HG03565 (cell line): Measurements from ENCODE around the gene FHL5.
"Not testable (repeated sequence)": the region's sequence is repeated elsewhere in the genome, so short reads cannot be mapped to it uniquely, and the experiment has no call there.

Experiments
- ATAC-seq: cut with Tn5 transposase; IDR thresholded peaks from one replicate; pipeline ENCODE4 v1.9.1; 2021; ENCODE audit warnings: mild to moderate bottlenecking, moderate library complexity; ENCODE audit not compliant: unreplicated experiment

The FHL5 gene, protein sequence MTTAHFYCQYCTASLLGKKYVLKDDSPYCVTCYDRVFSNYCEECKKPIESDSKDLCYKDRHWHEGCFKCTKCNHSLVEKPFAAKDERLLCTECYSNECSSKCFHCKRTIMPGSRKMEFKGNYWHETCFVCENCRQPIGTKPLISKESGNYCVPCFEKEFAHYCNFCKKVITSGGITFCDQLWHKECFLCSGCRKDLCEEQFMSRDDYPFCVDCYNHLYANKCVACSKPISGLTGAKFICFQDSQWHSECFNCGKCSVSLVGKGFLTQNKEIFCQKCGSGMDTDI

DNA sequence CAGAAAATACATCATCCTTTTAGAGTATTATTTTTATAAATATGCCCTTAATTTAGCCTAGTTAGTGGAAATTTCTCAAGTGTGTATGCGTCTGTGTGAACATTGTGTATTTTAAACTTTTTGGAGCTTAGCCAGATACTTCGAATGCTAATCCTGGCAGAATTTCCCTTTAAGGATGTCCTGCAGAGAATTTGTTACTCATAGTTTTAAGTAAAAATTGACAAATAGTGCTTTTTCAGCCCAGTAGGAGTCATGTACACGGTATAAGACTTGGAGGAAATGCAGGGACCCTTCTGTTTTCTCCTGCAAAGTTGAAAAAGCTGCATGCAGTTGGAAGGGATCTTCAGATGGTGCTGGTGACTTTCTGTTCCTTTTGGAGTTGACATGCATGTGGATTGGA is at the start of gene FHL5:
TSS of gene FHL5 (plus strand) at position 243 of the 400 bp plus-strand sequence. CDS start 40,486 bp downstream, outside the sequence.
- no peak for ATAC-seq

DNA sequence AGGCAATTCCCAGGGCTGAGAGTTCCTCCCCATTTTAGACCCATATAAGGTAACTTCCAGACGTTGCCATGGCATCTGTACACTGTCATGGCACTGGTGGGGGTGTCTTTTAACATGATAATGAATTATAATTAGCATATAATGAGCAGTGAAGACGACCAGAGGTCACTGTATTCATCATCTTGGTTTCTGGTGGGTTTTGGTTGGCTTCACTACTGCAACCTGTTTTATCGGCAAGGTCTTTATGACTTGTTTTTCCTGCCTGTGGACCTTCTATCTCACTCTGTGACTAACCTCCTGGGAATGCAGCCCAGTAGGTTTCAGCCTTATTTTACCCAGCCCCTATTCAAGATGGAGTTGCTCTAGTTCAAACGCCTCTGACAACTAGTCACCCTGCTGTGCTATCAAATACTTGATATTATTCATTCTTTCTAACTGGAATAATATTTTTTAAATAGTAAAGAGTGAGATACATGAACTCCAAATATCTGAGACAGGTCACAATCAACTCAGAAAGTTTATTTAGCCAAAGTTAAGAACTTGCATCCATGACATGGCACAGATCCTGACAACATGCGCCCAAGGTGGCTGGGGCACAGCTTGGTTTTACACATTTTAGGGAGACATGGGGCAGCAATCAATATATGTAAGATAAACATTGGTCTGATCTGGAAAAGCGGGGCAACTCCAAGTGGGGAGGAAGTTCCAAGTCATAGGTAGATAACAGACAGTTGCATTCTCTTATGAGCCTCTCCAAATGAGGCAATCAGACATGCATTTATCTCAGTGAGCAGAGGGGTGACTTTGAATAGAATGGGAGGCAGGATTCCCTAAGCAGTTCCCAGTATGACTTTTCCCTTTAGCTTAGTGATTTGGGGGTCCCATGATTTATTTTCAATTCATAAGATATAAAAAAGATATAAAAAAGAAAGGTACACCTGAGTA is 42.5 kb upstream of the FHL5 start:
- ATAC-seq = no peak

DNA sequence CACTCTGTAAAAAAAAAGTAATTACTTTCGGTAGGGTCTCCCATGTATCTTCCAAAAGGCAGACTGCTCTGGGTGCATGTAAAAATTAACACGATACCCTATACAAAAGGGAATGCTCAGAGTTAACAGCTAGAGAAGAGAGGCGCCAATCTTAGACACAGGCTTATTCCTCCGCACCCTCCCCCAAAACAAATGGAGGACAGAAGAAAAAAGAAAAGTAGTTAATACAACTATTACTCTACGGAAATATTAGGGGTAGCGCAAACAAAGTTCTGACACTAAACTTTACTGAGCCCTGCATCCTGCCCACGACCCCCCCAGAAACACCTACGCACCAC is 41.7 kb upstream of the FHL5 start:
- peak; percentile 5 for ATAC-seq

DNA sequence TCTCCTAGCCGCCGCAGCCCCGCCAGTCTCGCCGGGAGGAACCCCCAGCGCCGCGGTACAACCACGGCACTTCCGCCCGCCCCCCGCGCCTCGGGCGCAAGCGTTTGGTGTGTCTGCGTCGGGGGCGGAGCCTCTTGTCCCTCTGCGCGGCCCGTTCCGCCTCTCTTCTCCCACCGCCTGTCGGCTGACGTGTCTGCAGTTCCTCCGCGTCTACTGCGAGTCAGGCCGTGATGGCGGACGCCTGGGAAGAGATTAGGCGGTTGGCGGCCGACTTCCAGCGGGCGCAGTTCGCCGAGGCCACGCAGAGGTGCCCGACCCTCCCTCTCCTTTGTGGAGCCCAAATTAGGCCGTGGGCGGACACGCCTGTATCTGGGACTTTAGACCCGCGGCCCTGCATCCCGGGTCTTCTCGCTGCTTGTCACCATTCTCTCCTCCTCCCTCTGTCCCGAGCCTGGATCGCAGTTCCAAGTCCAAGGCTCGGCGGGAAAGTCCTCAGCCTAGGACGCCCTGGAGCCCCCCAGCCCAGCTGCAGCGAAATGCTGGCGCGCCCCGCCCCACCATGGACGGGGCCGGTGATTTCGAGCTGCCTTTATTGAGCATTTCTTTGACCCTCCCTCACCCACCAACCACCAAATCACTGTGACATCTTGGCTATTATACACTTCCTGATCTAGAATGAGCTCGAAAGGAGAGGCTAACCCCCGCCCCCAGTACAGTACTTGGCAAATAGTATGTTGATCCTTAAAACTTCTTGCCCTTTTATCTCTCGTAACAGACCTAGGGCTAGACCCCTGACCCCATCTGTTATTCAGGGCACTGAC is 41.1 kb upstream of the FHL5 start, which contains the start of gene UFL1:
TSS of gene UFL1 (plus strand) at position 163 of the 821 bp plus-strand sequence. CDS start at position 231, 68 bp downstream.
- peak; percentile 97 for ATAC-seq

DNA sequence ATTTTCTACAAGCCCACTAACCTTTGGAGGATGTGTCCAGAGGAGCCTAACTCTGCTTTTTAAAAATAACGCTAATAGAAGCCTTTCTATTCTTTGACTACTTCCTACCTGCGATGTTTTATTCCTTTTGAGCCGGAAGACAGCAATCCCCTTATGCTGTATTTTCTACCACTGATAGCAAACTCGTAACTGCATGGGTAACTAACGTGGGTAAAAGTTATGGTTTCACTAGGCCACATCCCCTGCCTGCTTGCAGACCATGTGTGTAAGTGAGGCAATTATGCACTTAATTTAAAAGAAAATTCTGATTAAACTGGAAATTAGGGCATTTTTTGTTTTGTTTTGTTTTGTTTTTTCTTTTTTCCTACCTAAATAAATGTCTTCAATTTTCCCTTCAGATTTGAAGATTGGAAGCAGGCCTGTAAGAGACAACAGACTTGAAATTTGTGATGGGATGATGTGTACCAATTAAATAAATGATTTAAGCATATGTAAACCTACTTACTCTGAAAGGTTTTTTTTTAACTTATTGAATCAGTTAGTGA is 40.4 kb upstream of the FHL5 start:
- peak; percentile 17 for ATAC-seq

DNA sequence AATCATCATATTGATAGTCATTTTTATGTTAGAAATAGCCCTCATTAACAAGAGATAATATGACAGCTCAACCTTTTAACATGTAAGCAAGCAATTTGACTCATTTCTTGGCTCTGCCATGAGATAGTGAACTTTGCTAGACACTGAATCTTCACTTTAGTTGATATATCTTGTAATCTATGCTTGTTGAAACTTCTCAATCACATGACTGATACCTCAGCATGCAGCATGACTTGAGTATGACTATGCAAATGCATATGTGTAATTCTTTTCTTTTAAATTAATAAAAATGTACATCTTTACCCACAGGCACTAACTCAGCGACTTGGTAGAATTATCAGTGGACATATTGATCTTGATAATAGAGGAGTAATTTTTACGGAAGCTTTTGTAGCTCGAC is 34.7 kb upstream of the FHL5 start:
- ATAC-seq = no peak

DNA sequence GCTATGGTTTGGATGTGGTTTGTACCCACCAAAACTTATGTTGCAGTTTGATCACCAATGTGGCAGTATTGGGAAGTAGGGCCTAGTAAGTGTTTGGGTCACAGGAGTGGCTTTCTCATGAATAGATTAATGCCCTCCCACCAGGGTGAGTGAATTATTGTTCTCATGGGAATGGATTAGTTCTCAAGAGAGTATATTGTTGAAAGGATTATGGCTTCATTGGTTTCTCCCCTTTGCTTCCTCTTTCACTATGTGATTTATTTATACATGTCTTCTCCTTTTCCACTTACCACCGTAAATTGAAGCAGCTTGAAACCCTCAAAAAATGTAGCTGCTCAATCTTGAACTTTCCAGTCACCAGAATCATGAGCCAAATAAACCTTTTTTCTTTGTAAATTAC is 30.5 kb upstream of the FHL5 start:
- ATAC-seq = peak; percentile 44

DNA sequence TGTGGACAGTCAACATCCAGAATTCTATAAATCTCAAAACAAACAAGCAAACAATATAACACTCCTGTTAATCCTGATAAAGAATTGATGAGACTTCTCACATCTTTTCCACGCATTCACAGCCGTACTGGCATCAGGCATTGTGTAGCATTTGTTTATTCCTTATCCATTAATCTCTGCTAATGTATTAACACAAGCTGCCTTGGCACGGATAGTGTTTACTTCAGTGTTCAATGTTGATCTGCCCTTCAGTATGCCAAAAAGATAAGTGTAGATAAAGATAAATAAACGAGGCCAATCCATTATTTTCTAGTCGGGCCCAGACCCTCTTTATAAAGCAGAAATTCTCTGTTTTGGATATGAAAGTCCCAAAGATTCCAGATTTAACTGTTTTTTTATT is 25.2 kb upstream of the FHL5 start:
- ATAC-seq = no peak

DNA sequence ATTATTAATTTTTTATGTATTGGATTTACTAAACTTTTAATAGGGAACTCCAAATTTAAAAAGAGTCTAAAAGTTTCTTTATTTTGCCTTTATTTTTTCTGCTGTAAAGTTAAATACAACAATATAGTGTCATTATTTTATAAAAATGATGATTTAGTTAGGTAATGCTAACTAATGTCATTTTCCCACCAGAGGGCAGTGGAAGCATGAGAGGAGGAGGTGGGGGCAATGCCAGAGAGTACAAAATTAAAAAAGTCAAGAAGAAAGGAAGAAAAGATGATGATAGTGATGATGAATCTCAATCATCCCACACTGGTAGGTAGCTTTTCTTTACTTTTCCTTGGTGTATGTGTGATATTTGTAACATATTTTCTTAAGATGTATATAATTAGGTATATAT is 20.2 kb upstream of the FHL5 start:
- ATAC-seq = no peak

DNA sequence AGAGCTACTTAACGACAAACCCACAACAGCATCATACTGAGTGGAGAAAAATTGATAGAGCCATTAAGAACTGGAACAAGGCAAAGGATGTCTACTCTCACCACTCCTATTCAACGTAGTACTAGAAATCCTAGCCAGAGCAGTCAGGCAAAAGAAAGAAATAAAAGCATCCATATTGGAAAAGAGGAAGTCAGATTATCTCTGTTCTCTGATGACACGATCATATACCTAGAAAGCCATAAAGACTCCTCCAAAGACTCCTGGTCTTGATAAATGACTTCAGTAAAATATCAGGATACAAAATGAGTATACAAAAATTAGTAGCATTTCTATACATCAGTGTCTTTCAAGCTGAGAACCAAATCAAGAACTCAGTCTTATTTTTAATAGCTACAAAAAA is 17.0 kb upstream of the FHL5 start:
- no peak for ATAC-seq

DNA sequence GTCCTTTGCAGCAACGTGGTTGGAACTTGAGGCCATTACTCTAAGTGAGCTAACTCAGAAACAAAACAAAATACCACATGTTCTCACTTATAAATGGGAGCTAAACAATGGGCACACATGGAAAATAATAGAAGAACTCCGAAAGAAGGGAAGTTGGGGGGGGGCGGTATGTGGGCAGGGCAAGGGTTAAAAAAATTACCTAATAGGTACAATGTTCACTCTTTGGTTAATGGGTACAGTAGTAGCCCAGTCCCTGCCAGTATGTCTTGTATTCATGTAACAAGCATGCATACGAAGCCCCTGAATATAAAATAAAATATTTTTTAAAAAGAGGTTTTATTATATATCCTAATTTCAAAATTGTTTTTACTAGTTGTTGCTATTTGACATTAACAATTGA is 15.3 kb upstream of the FHL5 start:
- ATAC-seq = no peak

DNA sequence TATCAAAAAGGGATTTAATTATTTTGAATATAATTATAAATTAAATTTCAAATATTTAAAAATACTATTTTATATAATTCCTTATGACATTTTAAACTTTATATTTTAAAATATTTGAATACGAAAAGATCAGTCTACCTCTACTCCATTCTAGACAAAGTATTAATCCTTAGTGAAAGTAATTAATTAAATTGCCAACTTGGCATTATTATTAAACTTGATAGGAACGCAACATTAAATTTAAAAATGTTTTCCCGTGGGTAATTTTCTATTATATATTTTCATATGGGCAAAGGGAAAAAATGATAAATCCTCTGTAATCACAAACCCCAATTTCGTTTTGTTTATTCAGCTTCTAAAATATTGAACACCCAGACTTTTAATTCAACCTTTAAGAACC is 8.4 kb upstream of the FHL5 start:
- no peak for ATAC-seq

DNA sequence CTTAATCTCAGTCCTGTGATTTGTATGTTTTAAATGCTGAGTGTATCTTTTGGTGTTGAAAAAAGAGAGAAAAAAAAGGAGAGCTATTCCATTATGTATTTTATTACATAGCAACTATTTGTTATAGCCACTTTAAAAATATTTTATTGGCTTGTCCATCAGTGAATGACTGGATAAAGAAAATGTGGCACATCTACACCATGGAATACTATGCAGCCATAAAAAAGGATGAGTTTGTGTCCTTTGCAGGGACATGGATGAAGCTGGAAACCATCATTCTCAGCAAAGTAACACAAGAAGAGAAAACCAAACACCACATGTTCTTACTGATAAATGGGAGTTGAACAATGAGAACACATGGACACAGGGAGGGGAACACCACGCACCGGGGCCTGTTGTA is 3.2 kb upstream of the FHL5 start:
- ATAC-seq = not testable (repeated sequence)

DNA sequence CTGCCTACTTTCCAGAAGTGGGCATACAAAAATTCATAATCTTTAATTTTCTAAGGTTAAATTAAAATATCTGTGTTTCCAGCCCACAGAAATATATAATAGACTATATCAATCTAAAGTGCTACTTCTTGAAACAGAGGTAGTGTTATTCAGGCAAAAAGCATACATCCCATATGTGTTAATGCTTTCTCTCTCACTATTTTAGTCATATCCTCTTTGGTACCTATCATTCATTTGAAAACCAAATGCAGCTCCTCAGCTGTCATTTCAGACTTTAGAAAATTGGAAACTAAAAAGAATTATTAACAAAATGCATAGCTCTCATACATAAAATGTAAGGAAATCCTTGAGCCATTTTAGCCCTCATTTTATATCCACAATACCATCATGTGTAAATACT is 925 bp downstream of the FHL5 start:
- ATAC-seq = no peak

DNA sequence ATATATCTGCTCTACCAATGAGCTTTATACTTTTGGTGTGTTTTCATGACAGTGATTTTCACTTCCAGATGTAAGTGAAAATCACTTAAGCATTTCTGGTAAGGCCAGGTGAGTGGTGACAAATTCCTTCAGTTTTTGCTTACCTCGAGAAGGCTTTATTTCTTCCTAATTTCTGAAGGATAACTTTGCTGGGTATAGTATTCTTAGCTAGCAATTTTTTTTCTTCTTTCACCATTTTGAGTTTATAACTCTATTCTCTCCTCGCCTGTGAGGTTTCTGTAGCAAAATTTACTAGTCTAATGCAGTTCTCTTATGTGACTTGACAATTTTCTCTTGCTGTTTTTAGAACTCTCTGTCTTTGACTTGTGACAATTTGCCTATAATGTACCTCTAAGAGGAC is 7.1 kb downstream of the FHL5 start:
- no peak for ATAC-seq

DNA sequence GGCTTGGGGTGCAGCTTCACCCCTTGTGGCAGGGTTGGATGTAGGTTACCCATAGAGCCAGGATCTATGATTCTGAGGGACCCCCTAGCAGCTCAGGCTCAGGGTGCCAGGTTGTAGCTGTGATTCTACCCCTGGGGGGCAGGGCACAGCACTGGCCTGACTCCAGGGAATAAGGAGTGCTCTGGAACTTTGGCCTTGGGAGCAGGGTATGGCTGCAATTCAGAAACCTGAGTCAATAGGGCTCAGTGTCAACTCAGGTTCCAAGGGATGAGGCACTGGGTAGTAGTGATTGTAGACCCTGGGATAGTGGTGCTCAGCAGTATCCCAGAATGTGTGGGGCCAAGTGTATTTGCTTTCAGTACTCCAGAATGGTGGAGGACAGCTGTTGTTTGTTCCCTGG is 8.6 kb downstream of the FHL5 start:
- ATAC-seq = no peak

DNA sequence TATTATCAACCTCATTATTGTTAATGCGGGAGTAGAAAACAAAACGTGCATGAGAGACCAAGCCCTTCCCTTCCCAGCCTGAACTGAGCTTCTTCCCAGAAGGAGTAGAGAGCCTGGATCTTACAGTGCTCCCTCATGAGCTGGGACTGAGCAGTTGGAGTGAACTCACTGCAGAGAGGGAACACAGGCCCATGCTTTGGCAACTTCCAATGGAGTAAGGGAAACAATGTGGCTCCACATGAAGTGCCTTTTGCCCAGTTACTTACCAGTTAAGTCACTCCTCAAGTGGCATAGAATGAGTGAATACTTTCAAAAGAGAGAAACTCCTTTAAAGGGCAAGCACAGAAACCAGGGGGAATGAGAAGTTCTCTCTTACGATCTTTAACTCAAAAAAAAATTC is 12.4 kb downstream of the FHL5 start:
- ATAC-seq = no peak

DNA sequence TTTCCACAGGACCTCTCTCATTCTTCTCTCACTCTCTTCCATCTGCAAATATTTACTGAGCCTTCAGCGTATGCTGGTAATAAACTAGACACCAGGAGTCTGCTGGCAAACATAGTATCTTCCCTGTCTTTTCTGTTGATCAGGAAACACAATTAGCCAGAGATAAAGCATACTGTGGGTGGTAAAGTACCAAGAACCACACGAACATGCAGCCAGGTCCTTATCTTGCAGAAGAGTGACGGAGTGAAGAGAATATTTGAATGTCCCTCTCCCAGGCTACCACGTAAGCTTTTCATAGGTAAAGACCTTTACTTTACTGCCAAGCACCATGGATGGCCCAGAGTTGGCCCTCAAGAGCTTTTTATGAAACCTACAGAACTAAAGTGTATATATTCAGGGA is 13.3 kb downstream of the FHL5 start:
- ATAC-seq = no peak

DNA sequence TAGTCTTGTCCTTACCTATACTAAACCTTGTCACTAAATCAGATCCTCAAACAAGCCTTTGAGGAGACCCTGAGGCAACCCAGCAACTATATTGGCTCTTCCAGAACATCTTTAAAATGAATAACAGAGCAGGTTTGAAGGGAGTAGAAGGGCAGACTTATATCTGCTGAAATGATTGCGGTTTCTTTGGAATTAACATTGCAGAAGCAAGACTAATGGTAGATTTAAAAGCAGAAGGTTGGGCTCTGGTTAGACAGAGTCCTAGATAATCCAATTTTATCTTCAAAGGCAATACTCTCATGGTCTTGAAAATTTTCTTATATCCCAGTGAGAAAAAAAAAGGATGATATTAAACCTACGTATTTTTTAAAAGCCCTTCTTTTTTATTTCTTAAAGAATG is 19.1 kb downstream of the FHL5 start:
- ATAC-seq = no peak

DNA sequence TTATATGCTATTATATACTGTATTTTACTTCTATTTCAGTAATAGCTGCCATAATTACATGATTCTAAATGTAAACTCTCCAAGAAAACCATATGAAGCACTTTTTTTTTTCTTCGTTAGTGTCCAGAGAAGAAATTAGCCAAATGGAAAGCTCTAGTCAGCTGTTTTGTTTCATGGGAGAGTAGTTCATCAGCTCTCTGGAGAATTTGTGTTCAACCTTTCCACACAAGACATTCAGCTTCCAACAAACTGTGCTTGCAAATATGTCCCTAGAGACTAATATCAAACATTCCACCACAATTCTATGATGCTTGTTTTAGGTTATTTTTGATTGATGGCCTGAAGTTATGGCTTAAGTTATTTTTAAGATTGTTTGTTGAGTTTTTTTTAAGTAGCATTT is 19.5 kb downstream of the FHL5 start:
- ATAC-seq = no peak

DNA sequence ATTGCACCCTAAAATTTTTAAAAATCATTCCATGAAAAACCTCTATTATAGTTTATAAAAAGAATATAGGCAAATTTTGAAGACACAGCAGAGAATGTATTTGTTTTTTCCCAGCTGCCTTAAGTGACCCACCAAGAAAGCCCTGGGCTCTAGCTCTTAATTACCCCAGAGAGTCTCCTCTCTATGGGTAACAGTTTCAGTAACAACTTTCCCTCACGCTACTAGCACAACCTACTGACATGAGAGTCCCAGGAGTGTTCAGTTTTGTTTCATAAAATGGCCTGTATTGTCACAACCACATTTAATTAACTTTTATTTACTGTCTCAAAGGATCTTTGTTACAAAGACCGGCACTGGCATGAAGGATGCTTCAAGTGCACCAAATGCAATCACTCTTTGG is 41.5 kb downstream of the FHL5 start:
- ATAC-seq = no peak
